Liver (tissue), 9 donors: ENCODE results near the gene MDN1. TPM values are rescaled to one million over a fixed set of nuclear protein-coding genes. Genes with fewer than 3 reads are reported as not detected.

Experiments used
- DNase-seq: peaks from one replicate; pipeline ENCODE4 v3.0.0-alpha.2; 2017; ENCODE audit warnings: low spot score
- H3K27ac ChIP-seq, 2 donors: one replicate each; pipeline ENCODE4 v1.7.0; 2013; ENCODE audit warnings: inconsistent platforms in 2 of 2, low read length in 2 of 2, control low read depth in 1 of 2, low read depth in 1 of 2, mild to moderate bottlenecking in 1 of 2
- H3K27me3 ChIP-seq, 4 donors: one replicate each; pipeline versions ENCODE4 v1.6.1 to v1.7.0; 2013; ENCODE audit warnings: low read length in 3 of 4, inconsistent platforms in 1 of 4, mild to moderate bottlenecking in 1 of 4, moderate library complexity in 1 of 4; ENCODE audit not compliant: control insufficient read depth in 4 of 4, insufficient read depth in 4 of 4
- H3K36me3 ChIP-seq, 4 donors: one replicate each; pipeline versions ENCODE4 v1.6.1 to v1.7.0; 2013; ENCODE audit warnings: low read length in 3 of 4, mild to moderate bottlenecking in 3 of 4, low read depth in 1 of 4, moderate library complexity in 1 of 4; ENCODE audit not compliant: control insufficient read depth in 4 of 4, insufficient read depth in 3 of 4
- H3K4me1 ChIP-seq, 4 donors: one replicate each; pipeline versions ENCODE4 v1.6.1 to v1.7.0; 2013; ENCODE audit warnings: low read length in 3 of 4, mild to moderate bottlenecking in 3 of 4, moderate library complexity in 1 of 4; ENCODE audit not compliant: control insufficient read depth in 4 of 4, insufficient read depth in 4 of 4
- H3K4me3 ChIP-seq, 3 donors: one replicate each; pipeline versions ENCODE4 v1.6.1 to v1.7.0; 2013; ENCODE audit warnings: low read length in 3 of 3, control low read depth in 1 of 3, low read depth in 1 of 3, mild to moderate bottlenecking in 1 of 3
- H3K9ac ChIP-seq, 2 donors: one replicate each; pipeline ENCODE4 v1.7.0; 2013; ENCODE audit warnings: low read length in 2 of 2, mild to moderate bottlenecking in 2 of 2, moderate library complexity in 2 of 2, control low read depth in 1 of 2, low read depth in 1 of 2
- H3K9me3 ChIP-seq, 4 donors: one replicate each; pipeline versions ENCODE4 v1.6.1 to v1.7.0; 2013; ENCODE audit warnings: low read length in 3 of 4; ENCODE audit not compliant: control insufficient read depth in 4 of 4
- CTCF ChIP-seq: fragments of 150-350 bp; IDR thresholded peaks from 2 replicates; pipeline ENCODE4 v1.5.1; 2017; ENCODE audit warnings: improper control_type of control experiment, low read depth, low read length; ENCODE audit not compliant: missing input control
- FOXA1 ChIP-seq: IDR thresholded peaks from 2 replicates; pipeline ENCODE4 v1.6.1; 2016; ENCODE audit warnings: antibody characterized with exemption
- FOXA2 ChIP-seq: IDR thresholded peaks from 2 replicates; pipeline ENCODE4 v1.6.1; 2016; ENCODE audit warnings: antibody characterized with exemption
- GABPA ChIP-seq, 2 donors: IDR thresholded peaks in 1 of 2; conservative IDR thresholded peaks in 1 of 2; 2 replicates each; pipeline ENCODE4 v1.6.1; 2016; ENCODE audit warnings: antibody characterized with exemption in 2 of 2, mild to moderate bottlenecking in 1 of 2, moderate library complexity in 1 of 2
- HNF4G ChIP-seq: IDR thresholded peaks from 2 replicates; pipeline ENCODE4 v1.6.1; 2016; ENCODE audit warnings: antibody characterized with exemption
- MAX ChIP-seq: IDR thresholded peaks from 2 replicates; pipeline ENCODE4 v1.6.1; 2016; ENCODE audit warnings: antibody characterized with exemption
- NR2F2 ChIP-seq: IDR thresholded peaks from 2 replicates; pipeline ENCODE4 v1.6.1; 2016; ENCODE audit warnings: antibody characterized with exemption
- REST ChIP-seq: IDR thresholded peaks from 2 replicates; pipeline ENCODE4 v1.6.1; 2016; ENCODE audit warnings: antibody characterized with exemption, mild to moderate bottlenecking
- RXRA ChIP-seq, 2 donors: IDR thresholded peaks; 2 replicates each; pipeline ENCODE4 v1.6.1; 2017 to 2018; ENCODE audit warnings: antibody characterized with exemption in 2 of 2, mild to moderate bottlenecking in 1 of 2
- SP1 ChIP-seq: IDR thresholded peaks from 2 replicates; pipeline ENCODE4 v1.6.1; 2018; ENCODE audit warnings: antibody characterized with exemption, mild to moderate bottlenecking
- YY1 ChIP-seq: IDR thresholded peaks from 2 replicates; pipeline ENCODE4 v1.6.1; 2016; ENCODE audit warnings: antibody characterized with exemption, mild to moderate bottlenecking
- WGBS: extraction: QIAGEN DNeasy Blood & Tissue Kit; methylation state at CpG from one replicate; pipeline ENCODE4 v1.1.7; 2013; 5-methylcytosine and 5-hydroxymethylcytosine counted together
- polyA plus RNA-seq, 2 donors: library from polyadenylated mRNA; stranded (reverse) in 1 of 2; unstranded in 1 of 2; fragments of 200-250 nt in 1 of 2; fragments of >200 nt in 1 of 2; fragmentation: Nextera tagmentation in 1 of 2; extraction: Ambion mirVana in 1 of 2; gene quantifications; one replicate each; pipeline versions ENCODE4 v1.2.1 to v1.2.3, GENCODE V29; 2013 to 2015
- total RNA-seq, 2 donors: library from RNA; depleted of rRNA; stranded (reverse); fragments of >200 nt; gene quantifications; one replicate each; pipeline ENCODE4 v1.2.3, GENCODE V29; 2014
- TF ChIP-seq, protein P1 (sequence below): IDR thresholded peaks from 2 replicates; pipeline ENCODE4 v1.6.1; 2016; ENCODE audit warnings: antibody characterized with exemption
- TF ChIP-seq, protein P2 (sequence below): IDR thresholded peaks from 2 replicates; pipeline ENCODE4 v1.6.1; 2016; ENCODE audit warnings: antibody characterized with exemption
- donor health status: healthy.
- donor health status: healthy.
- donor health status: healthy.
- donor health status: healthy.
- donor health status: healthy.

The MDN1 gene
- total and polyA plus RNA-seq, 4 donors = 5.4 to 48.9 (median 22.8) TPM

DNA sequence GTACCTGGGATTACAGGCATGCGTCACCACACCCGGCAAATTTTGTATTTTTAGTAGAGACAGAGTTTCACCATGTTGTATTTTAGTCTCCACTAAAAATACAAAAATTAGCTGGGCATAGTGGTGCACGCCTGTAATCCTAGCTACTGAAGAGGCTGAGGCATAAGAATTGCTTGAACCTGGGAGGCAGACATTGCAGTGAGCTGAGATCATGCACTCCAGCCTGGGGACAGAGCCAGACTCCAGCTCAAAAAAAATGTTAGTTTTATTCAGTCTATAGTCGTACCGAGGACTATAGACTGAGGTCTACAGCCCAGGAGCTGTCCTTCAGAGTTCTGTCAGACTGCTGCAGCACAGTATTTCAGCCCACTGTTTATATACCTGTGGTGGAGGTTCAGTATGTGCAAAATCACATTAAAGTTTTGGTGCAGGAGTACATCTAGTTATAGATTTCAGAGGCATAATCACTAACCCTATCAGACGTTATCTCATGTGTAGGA, 6.5 kb upstream of the MDN1 start:
- Histone ChIP-seq H3K9me3 (no peaks in the 10 kb centered on the region), H3K36me3 (no peaks in the 10 kb centered on the region), H3K4me3 (no peak overlapping the region), H3K4me1 (peaks cover 4 to 13% (median 7%) of the 10 kb centered on the region in 4 donors), H3K27me3 (no peaks in the 10 kb centered on the region), H3K27ac (no peak overlapping the region), H3K9ac (no peak overlapping the region)
- WGBS = 89% methylated on average over 6 of the region's 6 CpGs
- DNase-seq = no peak
- TF ChIP-seq YY1 = no peak
- no peak for TF ChIP-seq HNF4G
- TF ChIP-seq NR2F2 = no peak
- TF ChIP-seq, protein P1, sequence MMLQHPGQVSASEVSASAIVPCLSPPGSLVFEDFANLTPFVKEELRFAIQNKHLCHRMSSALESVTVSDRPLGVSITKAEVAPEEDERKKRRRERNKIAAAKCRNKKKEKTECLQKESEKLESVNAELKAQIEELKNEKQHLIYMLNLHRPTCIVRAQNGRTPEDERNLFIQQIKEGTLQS = no peak
- TF ChIP-seq MAX = no peak
- no peak for TF ChIP-seq FOXA2
- no peak for TF ChIP-seq SP1
- TF ChIP-seq, protein P2, sequence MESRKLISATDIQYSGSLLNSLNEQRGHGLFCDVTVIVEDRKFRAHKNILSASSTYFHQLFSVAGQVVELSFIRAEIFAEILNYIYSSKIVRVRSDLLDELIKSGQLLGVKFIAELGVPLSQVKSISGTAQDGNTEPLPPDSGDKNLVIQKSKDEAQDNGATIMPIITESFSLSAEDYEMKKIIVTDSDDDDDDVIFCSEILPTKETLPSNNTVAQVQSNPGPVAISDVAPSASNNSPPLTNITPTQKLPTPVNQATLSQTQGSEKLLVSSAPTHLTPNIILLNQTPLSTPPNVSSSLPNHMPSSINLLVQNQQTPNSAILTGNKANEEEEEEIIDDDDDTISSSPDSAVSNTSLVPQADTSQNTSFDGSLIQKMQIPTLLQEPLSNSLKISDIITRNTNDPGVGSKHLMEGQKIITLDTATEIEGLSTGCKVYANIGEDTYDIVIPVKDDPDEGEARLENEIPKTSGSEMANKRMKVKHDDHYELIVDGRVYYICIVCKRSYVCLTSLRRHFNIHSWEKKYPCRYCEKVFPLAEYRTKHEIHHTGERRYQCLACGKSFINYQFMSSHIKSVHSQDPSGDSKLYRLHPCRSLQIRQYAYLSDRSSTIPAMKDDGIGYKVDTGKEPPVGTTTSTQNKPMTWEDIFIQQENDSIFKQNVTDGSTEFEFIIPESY = no peak
- TF ChIP-seq CTCF = no peak
- no peak for TF ChIP-seq FOXA1
- no peak for TF ChIP-seq GABPA (IDR thresholded peaks at IDR 0.05 in 1 of 2, conservative IDR thresholded peaks at IDR 0.05 in 1 of 2)
- no peak for TF ChIP-seq REST
- TF ChIP-seq RXRA (IDR thresholded peaks at IDR 0.05) = no peak

GRCh38 chr6:89818977-89819335, 638 bp downstream of the MDN1 start:
- H3K4me3 ChIP-seq = peak overlapping the region; percentile 74 to 82 (median 81)
- WGBS = under 1% methylated on average over 14 of the region's 14 CpGs
- no peaks in the 10 kb centered on the region for H3K27me3 ChIP-seq
- no peaks in the 10 kb centered on the region for H3K9me3 ChIP-seq
- TF ChIP-seq SP1 (no peak), YY1 (no peak), FOXA1 (no peak), RXRA (IDR thresholded peaks at IDR 0.05) (no peak), MAX (no peak)
- TF ChIP-seq, protein P2 = no peak
- TF ChIP-seq, protein P1 = no peak
- H3K4me1 ChIP-seq = peaks cover 6 to 24% (median 15%) of the 10 kb centered on the region in 4 donors
- H3K9ac ChIP-seq = peak overlapping the region; percentile 73 to 85
- no peaks in the 10 kb centered on the region for H3K36me3 ChIP-seq
- peak; percentile 48 for DNase-seq
- peak overlapping the region; percentile 85 to 95 for H3K27ac ChIP-seq
